KMS-11 (cell line): ENCODE data around the gene TUT4.
"Not testable (repeated sequence)": the region's sequence is repeated elsewhere in the genome, so short reads cannot be mapped to it uniquely, and the experiment has no call there.

Experiments
- H2AFZ ChIP-seq: fragments of 200-600 bp; sonication (generic); 2 replicates; pipeline ENCODE4 v1.6.1; 2016; ENCODE audit warnings: antibody characterized with exemption, mixed run types, low read depth
- H3K27ac ChIP-seq: fragments of 200-600 bp; sonication (generic); 2 replicates; pipeline ENCODE4 v1.6.1; 2016; ENCODE audit warnings: mild to moderate bottlenecking, mixed run types
- H3K27me3 ChIP-seq: fragments of 200-600 bp; sonication (generic); 2 replicates; pipeline ENCODE4 v1.6.1; 2017; ENCODE audit warnings: mild to moderate bottlenecking, low read depth, mixed run types, moderate library complexity; ENCODE audit not compliant: insufficient read depth
- H3K36me3 ChIP-seq: fragments of 200-600 bp; sonication (generic); 2 replicates; pipeline ENCODE4 v1.6.1; 2017; ENCODE audit warnings: mild to moderate bottlenecking, mixed run types; ENCODE audit not compliant: insufficient read depth
- H3K4me1 ChIP-seq: fragments of 200-600 bp; sonication (generic); 2 replicates; pipeline ENCODE4 v1.6.1; 2016; ENCODE audit warnings: mild to moderate bottlenecking, low read depth, mixed run types; ENCODE audit not compliant: poor library complexity, severe bottlenecking
- H3K4me2 ChIP-seq: fragments of 200-600 bp; sonication (generic); 2 replicates; pipeline ENCODE4 v1.7.0; 2016; ENCODE audit warnings: mild to moderate bottlenecking, mixed run types
- H3K4me3 ChIP-seq: fragments of 200-600 bp; sonication (generic); IDR thresholded peaks from 2 replicates; pipeline ENCODE4 v1.6.1; 2017; ENCODE audit warnings: low read depth, low read length, mixed read lengths; ENCODE audit not compliant: insufficient read depth
- H3K79me2 ChIP-seq: fragments of 200-600 bp; sonication (generic); 2 replicates; pipeline ENCODE4 v1.6.1; 2016; ENCODE audit warnings: low read depth, mixed run types; ENCODE audit not compliant: insufficient read depth
- H3K9ac ChIP-seq: fragments of 200-600 bp; sonication (generic); 2 replicates; pipeline ENCODE4 v1.6.1; 2016; ENCODE audit warnings: mild to moderate bottlenecking, mixed run types
- H4K20me1 ChIP-seq: fragments of 200-600 bp; sonication (generic); 2 replicates; pipeline ENCODE4 v1.6.1; 2016; ENCODE audit warnings: mild to moderate bottlenecking, mixed run types; ENCODE audit not compliant: insufficient read depth
- CTCF ChIP-seq: fragments of 200-600 bp; sonication (generic); conservative IDR thresholded peaks from 2 replicates; pipeline ENCODE4 v1.6.1; 2017; ENCODE audit warnings: low read depth, mild to moderate bottlenecking, antibody characterized with exemption, low read length, moderate library complexity, mixed read lengths

The TUT4 gene

GRCh38 chr1:52579415-52579814, 26.5 kb upstream of the TUT4 start:
- Histone ChIP-seq H2AFZ (no peak overlapping the region), H3K4me2 (no peak overlapping the region; the same call in 1 of the 2 replicates), H4K20me1 (no peaks in the 10 kb centered on the region), H3K4me1 (peaks cover 16% of the 10 kb centered on the region), H3K27me3 (no peaks in the 10 kb centered on the region), H3K79me2 (no peaks in the 10 kb centered on the region), H3K9ac (no peak overlapping the region), H3K27ac (peak overlapping the region; percentile 30; the same call in 1 of the 2 replicates), H3K4me3 (no peak overlapping the region), H3K36me3 (no peaks in the 10 kb centered on the region)
- TF ChIP-seq CTCF, result no peak

- H3K36me3 ChIP-seq, H3K79me2 ChIP-seq, H4K20me1 ChIP-seq, H3K27ac ChIP-seq, H2AFZ ChIP-seq, H3K27me3 ChIP-seq, H3K9ac ChIP-seq, H3K4me2 ChIP-seq, H3K4me3 ChIP-seq: not testable (repeated sequence)
- H3K4me1 ChIP-seq, result peaks cover 16% of the 10 kb centered on the region
These were observed 25.2 kb upstream of the TUT4 start for GRCh38 chr1:52578066-52578465.

GRCh38 chr1:52576074-52576473, 23.2 kb upstream of the TUT4 start:
- Histone ChIP-seq H3K4me2 (no peak overlapping the region), H3K9ac (no peak overlapping the region), H3K4me3 (no peak overlapping the region), H3K36me3 (no peaks in the 10 kb centered on the region), H3K4me1 (peaks cover 16% of the 10 kb centered on the region), H4K20me1 (no peaks in the 10 kb centered on the region), H2AFZ (no peak overlapping the region), H3K79me2 (no peaks in the 10 kb centered on the region), H3K27ac (no peak overlapping the region), H3K27me3 (no peaks in the 10 kb centered on the region)
- no peak for TF ChIP-seq CTCF

GRCh38 chr1:52574594-52574993, 21.7 kb upstream of the TUT4 start:
- no peak for TF ChIP-seq CTCF
- H3K27me3 ChIP-seq, result no peaks in the 10 kb centered on the region
- no peaks in the 10 kb centered on the region for H3K36me3 ChIP-seq
- H3K4me2 ChIP-seq, result no peak overlapping the region
- H3K4me1 ChIP-seq, result peaks cover 10% of the 10 kb centered on the region
- no peak overlapping the region for H3K4me3 ChIP-seq
- H2AFZ ChIP-seq, result no peak overlapping the region
- no peak overlapping the region for H3K9ac ChIP-seq
- no peak overlapping the region for H3K27ac ChIP-seq
- no peaks in the 10 kb centered on the region for H3K79me2 ChIP-seq
- no peaks in the 10 kb centered on the region for H4K20me1 ChIP-seq

GRCh38 chr1:52572387-52572786, 19.5 kb upstream of the TUT4 start:
- Histone ChIP-seq H3K27ac (no peak overlapping the region), H3K4me2 (no peak overlapping the region), H3K79me2 (no peaks in the 10 kb centered on the region), H3K4me3 (no peak overlapping the region), H4K20me1 (no peaks in the 10 kb centered on the region), H3K27me3 (no peaks in the 10 kb centered on the region), H3K4me1 (peaks cover 9% of the 10 kb centered on the region), H3K36me3 (no peaks in the 10 kb centered on the region), H2AFZ (no peak overlapping the region), H3K9ac (no peak overlapping the region)
- TF ChIP-seq CTCF, result no peak
